Activated naive CD4-positive, alpha-beta T cell treated with anti-CD3 and anti-CD28 coated beads, Interleukin-2, amount 50 U/mL, for 24 hours (primary cell): Measurements from ENCODE around the gene SSRP1.
"Not testable (repeated sequence)": the region's sequence is repeated elsewhere in the genome, so short reads cannot be mapped to it uniquely, and the experiment has no call there.

Source experiments
- H3K27ac Mint-ChIP-seq: one replicate; pipeline ENCODE4 v1.8.0; 2021; ENCODE audit warnings: mild to moderate bottlenecking, mixed read lengths
- H3K27me3 Mint-ChIP-seq: one replicate; pipeline ENCODE4 v1.8.0; 2021; ENCODE audit warnings: mixed read lengths
- H3K36me3 Mint-ChIP-seq: one replicate; pipeline ENCODE4 v1.8.0; 2021; ENCODE audit warnings: mixed read lengths
- H3K4me1 Mint-ChIP-seq: one replicate; pipeline ENCODE4 v1.8.0; 2021; ENCODE audit warnings: mixed read lengths
- H3K4me3 Mint-ChIP-seq: one replicate; pipeline ENCODE4 v1.8.0; 2021; ENCODE audit warnings: mild to moderate bottlenecking, mixed read lengths
- H3K9me3 Mint-ChIP-seq: one replicate; pipeline ENCODE4 v1.8.0; 2021; ENCODE audit warnings: mixed read lengths

The SSRP1 gene

GRCh38 chr11:57283231-57283990 lies 52.3 kb downstream of the SSRP1 start:
- Mint-ChIP-seq H3K27ac (no peak overlapping the region), H3K9me3 (no peaks in the 10 kb centered on the region), H3K27me3 (peaks cover 4% of the 10 kb centered on the region), H3K36me3 (no peaks in the 10 kb centered on the region), H3K4me3 (no peak overlapping the region), H3K4me1 (no peaks in the 10 kb centered on the region)

- not testable (repeated sequence) for H3K4me3 Mint-ChIP-seq, H3K36me3 Mint-ChIP-seq, H3K4me1 Mint-ChIP-seq, H3K27me3 Mint-ChIP-seq, H3K9me3 Mint-ChIP-seq, H3K27ac Mint-ChIP-seq
These were observed 54.1 kb downstream of the SSRP1 start for GRCh38 chr11:57281546-57281945.

- peaks cover 5% of the 10 kb centered on the region for H3K4me1 Mint-ChIP-seq
- no peaks in the 10 kb centered on the region for H3K36me3 Mint-ChIP-seq
- no peak overlapping the region for H3K27ac Mint-ChIP-seq
- no peaks in the 10 kb centered on the region for H3K9me3 Mint-ChIP-seq
- H3K27me3 Mint-ChIP-seq = peaks cover 12% of the 10 kb centered on the region
- H3K4me3 Mint-ChIP-seq = no peak overlapping the region
These were observed 56.6 kb downstream of the SSRP1 start for GRCh38 chr11:57279116-57279515.

- H3K9me3 Mint-ChIP-seq = no peaks in the 10 kb centered on the region
- H3K36me3 Mint-ChIP-seq = no peaks in the 10 kb centered on the region
- peaks cover 5% of the 10 kb centered on the region for H3K4me1 Mint-ChIP-seq
- H3K27me3 Mint-ChIP-seq = peaks cover 12% of the 10 kb centered on the region
- H3K27ac Mint-ChIP-seq = no peak overlapping the region
- H3K4me3 Mint-ChIP-seq = no peak overlapping the region
These were observed 57.0 kb downstream of the SSRP1 start for GRCh38 chr11:57278721-57279095.

- no peak overlapping the region for H3K27ac Mint-ChIP-seq
- H3K9me3 Mint-ChIP-seq = peaks cover 3% of the 10 kb centered on the region
- no peaks in the 10 kb centered on the region for H3K36me3 Mint-ChIP-seq
- peaks cover 12% of the 10 kb centered on the region for H3K27me3 Mint-ChIP-seq
- no peak overlapping the region for H3K4me3 Mint-ChIP-seq
- peaks cover 5% of the 10 kb centered on the region for H3K4me1 Mint-ChIP-seq
These were observed 57.6 kb downstream of the SSRP1 start for GRCh38 chr11:57277845-57278720.

- H3K36me3 Mint-ChIP-seq = no peaks in the 10 kb centered on the region
- peaks cover 12% of the 10 kb centered on the region for H3K27me3 Mint-ChIP-seq
- no peak overlapping the region for H3K27ac Mint-ChIP-seq
- H3K9me3 Mint-ChIP-seq = peaks cover 5% of the 10 kb centered on the region
- H3K4me1 Mint-ChIP-seq = peaks cover 5% of the 10 kb centered on the region
- H3K4me3 Mint-ChIP-seq = no peak overlapping the region
These were observed 58.6 kb downstream of the SSRP1 start for GRCh38 chr11:57276971-57277675.

- Mint-ChIP-seq H3K27ac (no peak overlapping the region), H3K27me3 (peaks cover 14% of the 10 kb centered on the region), H3K36me3 (no peaks in the 10 kb centered on the region), H3K4me1 (peaks cover 5% of the 10 kb centered on the region), H3K4me3 (no peak overlapping the region), H3K9me3 (peaks cover 5% of the 10 kb centered on the region)
These were observed 59.3 kb downstream of the SSRP1 start for GRCh38 chr11:57276169-57276970.
